ENCODE data around the gene PRPF6.
"Not testable (repeated sequence)": the region's sequence is repeated elsewhere in the genome, so short reads cannot be mapped to it uniquely, and the experiment has no call there.

The PRPF6 gene

GRCh38 chr20:63958964-63959698 lies 21.8 kb upstream of the PRPF6 start:
- over 99% methylated on average over 9 of the region's 10 CpGs for WGBS (ENCODE audit: insufficient coverage)
- peaks cover 0 to 36% (median 34%) of the 10 kb centered on the region in 4 experiments for H3K4me1 ChIP-seq (ENCODE audit: control extremely low read depth in 1 of 4, control insufficient read depth in 4 of 4, insufficient read depth in 4 of 4, low read length in 3 of 4)
- no peaks in the 10 kb centered on the region for H3K9me3 ChIP-seq (ENCODE audit: control extremely low read depth in 1 of 5, control insufficient read depth in 4 of 5, insufficient read depth in 2 of 5, low read depth in 1 of 5, low read length in 4 of 5)
- no peak for DNase-seq
- H3K36me3 ChIP-seq (ENCODE audit: control insufficient read depth in 4 of 4, insufficient read depth in 4 of 4, low read length in 3 of 4) = peaks cover 6 to 51% (median 35%) of the 10 kb centered on the region in 4 experiments
- CTCF ChIA-PET = interaction anchor here (1.6 kb wide), 1 partner anchor 14 kb away, joined by 4 read pairs; no protein-coding TSS in a partner anchor
- H3K27me3 ChIP-seq (replicated peaks in 2 of 5; ENCODE audit: control insufficient read depth in 4 of 5, insufficient read depth in 5 of 5, low read length in 4 of 5) = no peaks in the 10 kb centered on the region
- POLR2A ChIA-PET = no interaction called here
- peak overlapping the region in 1 of 2 experiments; percentile 92 for H3K27ac ChIP-seq (ENCODE audit: insufficient read depth in 1 of 2, low read depth in 1 of 2, low read length in 2 of 2, poor library complexity in 1 of 2, severe bottlenecking in 2 of 2)
- no peak overlapping the region for H3K4me3 ChIP-seq (ENCODE audit: control insufficient read depth in 1 of 7, extremely low read depth in 1 of 7, insufficient read depth in 4 of 7, low read depth in 2 of 7, low read length in 6 of 7)

DNA sequence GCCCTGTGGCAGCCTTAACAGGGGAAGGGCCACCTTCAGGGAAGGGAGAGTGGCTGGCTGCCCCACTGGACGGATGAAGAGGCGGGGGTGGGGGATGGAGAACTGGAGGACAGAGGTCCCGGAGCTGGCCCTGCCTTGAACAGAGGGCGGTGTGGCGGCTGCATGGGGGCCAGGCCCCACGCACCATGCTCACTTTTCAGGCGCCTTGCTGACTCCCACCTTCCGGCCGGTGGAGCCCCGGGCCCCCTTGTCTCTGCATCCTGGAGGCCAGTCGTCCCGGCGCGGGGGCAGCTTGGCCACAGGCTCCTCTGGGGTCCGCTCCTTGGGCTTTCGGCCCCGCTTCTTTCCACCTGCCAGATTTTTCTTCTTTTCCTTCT lies 21.2 kb upstream of the PRPF6 start:
- Histone ChIP-seq H3K27ac (ENCODE audit: insufficient read depth in 1 of 2, low read depth in 1 of 2, low read length in 2 of 2, poor library complexity in 1 of 2, severe bottlenecking in 2 of 2) (no peak overlapping the region), H3K4me3 (ENCODE audit: control insufficient read depth in 1 of 7, extremely low read depth in 1 of 7, insufficient read depth in 4 of 7, low read depth in 2 of 7, low read length in 6 of 7) (no peak overlapping the region), H3K27me3 (replicated peaks in 2 of 5; ENCODE audit: control insufficient read depth in 4 of 5, insufficient read depth in 5 of 5, low read length in 4 of 5) (no peaks in the 10 kb centered on the region), H3K36me3 (ENCODE audit: control insufficient read depth in 4 of 4, insufficient read depth in 4 of 4, low read length in 3 of 4) (peaks cover 11 to 57% (median 39%) of the 10 kb centered on the region in 4 experiments), H3K9me3 (ENCODE audit: control extremely low read depth in 1 of 5, control insufficient read depth in 4 of 5, insufficient read depth in 2 of 5, low read depth in 1 of 5, low read length in 4 of 5) (peaks cover 0 to 3% (median 0%) of the 10 kb centered on the region in 5 experiments), H3K4me1 (ENCODE audit: control extremely low read depth in 1 of 4, control insufficient read depth in 4 of 4, insufficient read depth in 4 of 4, low read length in 3 of 4) (peaks cover 0 to 31% (median 29%) of the 10 kb centered on the region in 4 experiments)
- ChIA-PET POLR2A (no interaction called here), CTCF (interaction anchor here (1.6 kb wide), 1 partner anchor 14 kb away, joined by 4 read pairs; no protein-coding TSS in a partner anchor)
- 97% methylated on average over 17 of the region's 17 CpGs for WGBS (ENCODE audit: insufficient coverage)
- no peak for DNase-seq

- POLR2A ChIA-PET; H3K4me3 ChIP-seq (ENCODE audit: control insufficient read depth in 1 of 7, extremely low read depth in 1 of 7, insufficient read depth in 4 of 7, low read depth in 2 of 7, low read length in 6 of 7); DNase-seq; H3K27ac ChIP-seq (ENCODE audit: insufficient read depth in 1 of 2, low read depth in 1 of 2, low read length in 2 of 2, poor library complexity in 1 of 2, severe bottlenecking in 2 of 2); H3K9me3 ChIP-seq (ENCODE audit: control extremely low read depth in 1 of 5, control insufficient read depth in 4 of 5, insufficient read depth in 2 of 5, low read depth in 1 of 5, low read length in 4 of 5); H3K27me3 ChIP-seq (replicated peaks in 2 of 5; ENCODE audit: control insufficient read depth in 4 of 5, insufficient read depth in 5 of 5, low read length in 4 of 5): not testable (repeated sequence)
- WGBS (ENCODE audit: insufficient coverage) = 93% methylated on average over 11 of the region's 15 CpGs
- peaks cover 0 to 20% (median 17%) of the 10 kb centered on the region in 4 experiments for H3K4me1 ChIP-seq (ENCODE audit: control extremely low read depth in 1 of 4, control insufficient read depth in 4 of 4, insufficient read depth in 4 of 4, low read length in 3 of 4)
- peaks cover 11 to 57% (median 40%) of the 10 kb centered on the region in 4 experiments for H3K36me3 ChIP-seq (ENCODE audit: control insufficient read depth in 4 of 4, insufficient read depth in 4 of 4, low read length in 3 of 4)
- CTCF ChIA-PET = interaction anchor here (1.3 kb wide), 1 partner anchor 50 kb away, joined by 3 read pairs; no protein-coding TSS in a partner anchor
Measured at GRCh38 chr20:63960654-63961621, 20.0 kb upstream of the PRPF6 start.

- 93% methylated on average over 19 of the region's 26 CpGs for WGBS (ENCODE audit: insufficient coverage)
- no peak for DNase-seq
- ChIA-PET POLR2A (no interaction called here), CTCF (interaction anchor here (1.3 kb wide), 1 partner anchor 50 kb away, joined by 3 read pairs; no protein-coding TSS in a partner anchor)
- Histone ChIP-seq H3K4me3 (ENCODE audit: control insufficient read depth in 1 of 7, extremely low read depth in 1 of 7, insufficient read depth in 4 of 7, low read depth in 2 of 7, low read length in 6 of 7) (no peak overlapping the region), H3K36me3 (ENCODE audit: control insufficient read depth in 4 of 4, insufficient read depth in 4 of 4, low read length in 3 of 4) (peaks cover 13 to 67% (median 48%) of the 10 kb centered on the region in 4 experiments), H3K27me3 (replicated peaks in 2 of 5; ENCODE audit: control insufficient read depth in 4 of 5, insufficient read depth in 5 of 5, low read length in 4 of 5) (no peaks in the 10 kb centered on the region), H3K9me3 (ENCODE audit: control extremely low read depth in 1 of 5, control insufficient read depth in 4 of 5, insufficient read depth in 2 of 5, low read depth in 1 of 5, low read length in 4 of 5) (peaks cover 0 to 13% (median 0%) of the 10 kb centered on the region in 5 experiments), H3K27ac (ENCODE audit: insufficient read depth in 1 of 2, low read depth in 1 of 2, low read length in 2 of 2, poor library complexity in 1 of 2, severe bottlenecking in 2 of 2) (no peak overlapping the region), H3K4me1 (ENCODE audit: control extremely low read depth in 1 of 4, control insufficient read depth in 4 of 4, insufficient read depth in 4 of 4, low read length in 3 of 4) (peaks cover 0 to 17% (median 14%) of the 10 kb centered on the region in 4 experiments)
Measured at GRCh38 chr20:63961664-63962425, 19.1 kb upstream of the PRPF6 start.

DNA sequence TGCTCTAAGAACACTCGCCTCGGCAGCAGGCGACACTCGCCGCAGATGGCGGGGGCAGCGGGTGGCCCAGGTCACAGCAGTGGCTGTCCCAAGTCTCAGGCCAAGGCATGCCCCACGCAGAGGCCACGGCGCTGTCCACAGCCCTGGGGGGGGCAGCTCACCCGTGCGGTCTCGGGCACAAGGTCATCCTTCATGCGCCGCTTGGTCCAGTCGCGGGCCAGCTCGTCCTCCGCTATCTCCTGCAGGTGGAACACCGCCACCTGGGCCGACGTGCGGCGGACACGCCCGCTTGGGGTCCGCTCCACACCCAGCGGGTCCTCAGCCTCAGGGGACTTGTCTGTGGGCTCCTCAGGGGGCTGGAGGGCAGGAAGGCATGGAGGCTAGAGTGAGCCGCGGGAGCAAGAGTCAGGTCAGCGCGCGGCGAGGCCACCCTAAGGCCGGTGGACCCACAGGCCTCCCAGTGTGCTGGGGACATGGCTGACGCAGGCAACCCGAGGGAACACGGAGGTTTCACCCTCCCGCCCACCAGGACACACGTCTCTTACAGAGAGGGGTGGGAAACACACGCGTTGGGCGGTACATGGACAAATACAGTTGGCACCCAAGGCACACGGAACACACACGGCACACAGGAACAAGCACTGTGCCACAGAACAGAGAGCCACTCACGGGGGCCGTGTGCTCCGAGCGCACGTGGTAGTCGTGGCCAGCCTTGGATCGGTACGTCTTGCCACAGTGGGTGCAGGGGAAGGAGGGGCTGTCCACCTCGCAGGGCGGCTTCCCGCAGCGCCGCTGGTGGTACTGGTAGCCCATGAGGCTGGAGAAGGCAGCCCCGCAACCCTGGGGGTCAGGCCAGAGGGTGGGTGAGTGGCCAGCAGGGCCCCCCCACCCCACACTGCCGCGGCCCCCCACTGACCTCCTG lies 18.2 kb upstream of the PRPF6 start:
- 97% methylated on average over 52 of the region's 61 CpGs for WGBS (ENCODE audit: insufficient coverage)
- peaks cover 13 to 75% (median 56%) of the 10 kb centered on the region in 4 experiments for H3K36me3 ChIP-seq (ENCODE audit: control insufficient read depth in 4 of 4, insufficient read depth in 4 of 4, low read length in 3 of 4)

DNA sequence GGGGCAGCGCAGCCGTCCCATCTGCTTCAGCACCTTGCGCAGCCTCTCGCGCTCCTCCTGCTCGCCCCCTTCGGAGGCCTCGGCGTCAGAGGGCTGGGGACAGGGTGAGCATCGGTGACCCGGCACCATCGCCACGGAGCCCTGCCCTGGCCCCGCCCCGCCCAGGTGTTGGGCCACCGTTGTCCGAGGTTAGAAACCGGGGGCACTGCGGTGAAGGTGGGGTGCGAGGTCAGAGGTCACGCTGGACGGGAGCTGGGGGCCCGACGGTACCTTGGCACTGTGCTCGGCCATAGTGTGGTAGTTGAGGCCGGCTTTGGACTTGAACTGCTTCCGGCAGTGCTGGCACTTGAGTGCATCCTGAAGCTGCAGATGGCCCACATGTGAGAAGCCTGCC lies 17.6 kb upstream of the PRPF6 start:
- H3K4me1 ChIP-seq (ENCODE audit: control extremely low read depth in 1 of 4, control insufficient read depth in 4 of 4, insufficient read depth in 4 of 4, low read length in 3 of 4) = peaks cover 0 to 12% (median 6%) of the 10 kb centered on the region in 4 experiments
- peaks cover 13 to 81% (median 58%) of the 10 kb centered on the region in 4 experiments for H3K36me3 ChIP-seq (ENCODE audit: control insufficient read depth in 4 of 4, insufficient read depth in 4 of 4, low read length in 3 of 4)
- H3K27ac ChIP-seq (ENCODE audit: insufficient read depth in 1 of 2, low read depth in 1 of 2, low read length in 2 of 2, poor library complexity in 1 of 2, severe bottlenecking in 2 of 2) = no peak overlapping the region
- ChIA-PET POLR2A (no interaction called here), CTCF (interaction anchor here (1.0 to 1.2 kb wide), 2 partner anchors 10 to 12 kb away, joined by 3 to 4 read pairs; no protein-coding TSS in a partner anchor)
- peaks cover 0 to 16% (median 0%) of the 10 kb centered on the region in 5 experiments for H3K9me3 ChIP-seq (ENCODE audit: control extremely low read depth in 1 of 5, control insufficient read depth in 4 of 5, insufficient read depth in 2 of 5, low read depth in 1 of 5, low read length in 4 of 5)
- H3K4me3 ChIP-seq (ENCODE audit: control insufficient read depth in 1 of 7, extremely low read depth in 1 of 7, insufficient read depth in 4 of 7, low read depth in 2 of 7, low read length in 6 of 7) = no peak overlapping the region
- WGBS (ENCODE audit: insufficient coverage) = 89% methylated on average over 26 of the region's 27 CpGs
- no peak for DNase-seq
- no peaks in the 10 kb centered on the region for H3K27me3 ChIP-seq (replicated peaks in 2 of 5; ENCODE audit: control insufficient read depth in 4 of 5, insufficient read depth in 5 of 5, low read length in 4 of 5)

More for the DNA sequence above, 18.2 kb upstream of the PRPF6 start:
- Histone ChIP-seq H3K27me3 (replicated peaks in 2 of 5; ENCODE audit: control insufficient read depth in 4 of 5, insufficient read depth in 5 of 5, low read length in 4 of 5) (no peaks in the 10 kb centered on the region), H3K4me3 (ENCODE audit: control insufficient read depth in 1 of 7, extremely low read depth in 1 of 7, insufficient read depth in 4 of 7, low read depth in 2 of 7, low read length in 6 of 7) (no peak overlapping the region), H3K4me1 (ENCODE audit: control extremely low read depth in 1 of 4, control insufficient read depth in 4 of 4, insufficient read depth in 4 of 4, low read length in 3 of 4) (peaks cover 0 to 10% (median 7%) of the 10 kb centered on the region in 4 experiments), H3K27ac (ENCODE audit: insufficient read depth in 1 of 2, low read depth in 1 of 2, low read length in 2 of 2, poor library complexity in 1 of 2, severe bottlenecking in 2 of 2) (no peak overlapping the region), H3K9me3 (ENCODE audit: control extremely low read depth in 1 of 5, control insufficient read depth in 4 of 5, insufficient read depth in 2 of 5, low read depth in 1 of 5, low read length in 4 of 5) (peaks cover 0 to 16% (median 0%) of the 10 kb centered on the region in 5 experiments)
- POLR2A ChIA-PET = no interaction called here
- DNase-seq = no peak
- CTCF ChIA-PET = interaction anchor here (1.3 kb wide), 1 partner anchor 51 kb away, joined by 3 read pairs; no protein-coding TSS in a partner anchor

Measured in common myeloid progenitor, CD34-positive (primary cell).